Kidney glomerular epithelial cell (primary cell): ENCODE measurements around the gene RASGEF1C.
"Not testable (repeated sequence)": the region's sequence is repeated elsewhere in the genome, so short reads cannot be mapped to it uniquely, and the experiment has no call there.

Experiments
- DNase-seq: peaks from one replicate; lab custom pipeline; 2025; lab: John Stamatoyannopoulos, UW

The RASGEF1C gene

GRCh38 chr5:180210961-180211760 lies 2.1 kb upstream of the RASGEF1C start:
- DNase-seq, result no peak

DNA sequence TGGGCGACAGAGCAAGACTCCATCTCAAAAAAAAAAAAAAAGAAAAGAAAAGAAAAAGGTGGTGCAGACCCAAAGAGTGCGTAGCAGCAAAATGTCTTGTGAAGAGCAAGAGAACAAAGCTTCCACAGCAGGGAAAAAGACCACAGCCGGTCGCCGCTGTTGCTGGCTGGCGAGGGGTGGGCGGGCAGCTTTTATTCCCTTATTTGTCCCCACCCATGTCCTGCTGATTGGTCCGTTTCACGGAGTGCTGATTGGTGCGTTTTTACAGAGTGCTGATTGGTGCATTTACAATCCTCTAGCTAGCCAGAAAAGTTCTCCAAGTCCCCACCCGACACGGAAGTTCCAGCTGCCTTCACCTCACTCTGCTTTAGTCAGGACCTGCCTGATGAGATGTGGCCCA lies 1.1 kb upstream of the RASGEF1C start:
- not testable (repeated sequence) for DNase-seq

GRCh38 chr5:180208435-180209081 lies 453 bp downstream of the RASGEF1C start:
- DNase-seq, result no peak

- no peak for DNase-seq
Observed at GRCh38 chr5:180208038-180208434, 975 bp downstream of the RASGEF1C start.

- no peak for DNase-seq
Observed at GRCh38 chr5:180207593-180207992, 1.4 kb downstream of the RASGEF1C start.

GRCh38 chr5:180206993-180207392 lies 2.0 kb downstream of the RASGEF1C start:
- no peak for DNase-seq

- DNase-seq, result no peak
Observed at GRCh38 chr5:180205916-180206315, 3.1 kb downstream of the RASGEF1C start.

GRCh38 chr5:180204276-180204819 lies 4.7 kb downstream of the RASGEF1C start:
- no peak for DNase-seq

- DNase-seq, result no peak
Observed at GRCh38 chr5:180202939-180203573, 6.0 kb downstream of the RASGEF1C start.

GRCh38 chr5:180201051-180201987 lies 7.7 kb downstream of the RASGEF1C start:
- DNase-seq, result no peak

GRCh38 chr5:180199390-180199789 lies 9.6 kb downstream of the RASGEF1C start:
- DNase-seq, result no peak

GRCh38 chr5:180198208-180198607 lies 10.8 kb downstream of the RASGEF1C start:
- no peak for DNase-seq

DNA sequence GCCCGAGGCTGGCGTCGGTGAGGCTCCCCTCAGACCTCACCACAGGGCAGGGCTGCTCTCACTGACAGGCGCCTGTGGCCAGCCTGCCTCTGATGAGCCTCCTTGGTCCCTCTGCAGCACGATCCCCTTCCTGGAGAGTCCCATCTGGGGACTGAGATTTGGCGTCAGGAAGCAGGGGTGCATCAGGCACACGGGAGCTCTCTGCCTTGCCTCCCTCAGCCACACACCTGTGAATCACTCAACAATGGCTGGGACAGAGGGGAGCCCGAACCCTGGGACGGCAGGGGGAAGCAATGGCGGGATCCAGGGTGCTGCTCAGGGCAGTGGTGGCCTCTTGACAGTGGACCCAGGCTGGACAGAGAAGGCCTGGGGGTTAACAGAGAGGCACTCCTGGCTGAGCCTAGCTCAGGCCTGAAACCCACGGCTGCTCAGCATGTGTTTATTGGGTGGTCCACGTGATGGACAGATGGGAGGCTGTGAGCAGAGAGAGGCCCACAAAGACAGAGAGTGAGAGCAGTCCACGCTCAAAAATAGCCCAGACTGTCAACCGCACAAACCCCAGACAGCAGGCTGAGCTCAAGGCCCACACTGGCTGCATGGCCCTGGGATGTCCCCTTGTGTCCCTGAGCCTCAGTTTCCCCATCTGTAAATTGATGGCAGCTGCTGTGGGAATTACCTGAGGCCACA lies 11.9 kb downstream of the RASGEF1C start:
- no peak for DNase-seq

GRCh38 chr5:180194410-180195345 lies 14.3 kb downstream of the RASGEF1C start:
- no peak for DNase-seq

GRCh38 chr5:180193749-180194375 lies 15.1 kb downstream of the RASGEF1C start:
- DNase-seq, result no peak

DNA sequence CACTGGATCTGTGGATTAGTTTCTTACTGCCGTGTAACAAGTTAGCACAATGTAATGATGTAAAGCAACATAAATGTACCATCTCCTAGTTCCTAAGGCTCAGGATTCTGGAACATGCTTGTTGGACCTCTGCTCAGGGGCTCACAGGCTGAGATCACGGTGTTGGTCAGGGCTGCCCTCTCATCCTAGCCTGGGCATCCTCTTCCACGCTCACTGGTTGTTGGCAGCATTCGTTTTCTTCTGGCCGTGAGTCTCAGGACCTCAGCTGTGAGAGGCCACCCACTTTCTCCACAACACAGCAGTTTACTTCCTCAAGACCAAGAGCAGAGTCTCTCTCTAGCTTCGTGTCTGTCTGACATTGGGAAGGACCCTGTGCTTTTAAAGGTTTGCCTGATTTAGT lies 17.3 kb downstream of the RASGEF1C start:
- no peak for DNase-seq

DNA sequence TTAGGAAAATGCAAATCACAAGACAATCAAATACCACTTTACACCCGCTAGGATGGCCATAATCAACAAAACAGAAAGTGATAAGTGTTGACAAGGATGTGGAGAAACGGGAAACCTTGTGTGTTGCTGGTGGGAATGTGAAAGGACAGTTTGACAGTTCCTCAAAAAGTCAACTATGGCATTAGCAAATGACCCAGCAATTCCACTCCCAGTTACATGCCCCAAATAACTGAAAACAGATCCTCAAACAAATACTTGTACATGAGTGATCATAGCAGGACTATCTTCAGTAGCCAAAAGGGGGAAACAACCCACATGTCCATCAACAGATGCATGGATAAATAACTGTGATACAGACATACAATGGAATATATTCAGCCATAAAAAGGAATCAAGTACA lies 21.2 kb downstream of the RASGEF1C start:
- no peak for DNase-seq

- DNase-seq, result no peak
Observed at GRCh38 chr5:180180846-180181245, 28.2 kb downstream of the RASGEF1C start.

GRCh38 chr5:180180421-180180820 lies 28.6 kb downstream of the RASGEF1C start:
- DNase-seq, result no peak
